Activated gamma-delta T cell treated with anti-CD3 and anti-CD28 coated beads, Interleukin-2, amount 50 U/mL, for 16 hours (primary cell): ENCODE results near the gene BTBD9.

ENCODE experiments used
- DNase-seq: peaks from one replicate; pipeline ENCODE4 v3.0.0-alpha.2; 2020; ENCODE audit warnings: low read depth

BTBD9 gene

GRCh38 chr6:38593998-38594665, 45.6 kb downstream of the BTBD9 start:
- DNase-seq, result no peak

- no peak for DNase-seq
Measured at GRCh38 chr6:38593409-38593808, 46.3 kb downstream of the BTBD9 start.

- no peak for DNase-seq
Measured at GRCh38 chr6:38591439-38591838, 48.3 kb downstream of the BTBD9 start.

- no peak for DNase-seq
Measured at GRCh38 chr6:38589367-38589720, 50.4 kb downstream of the BTBD9 start.

- DNase-seq, result no peak
Measured at GRCh38 chr6:38588631-38589366, 50.9 kb downstream of the BTBD9 start.

- no peak for DNase-seq
Measured at GRCh38 chr6:38587766-38588362, 51.9 kb downstream of the BTBD9 start.

GRCh38 chr6:38586992-38587391, 52.7 kb downstream of the BTBD9 start:
- no peak for DNase-seq

GRCh38 chr6:38584731-38585130, 55.0 kb downstream of the BTBD9 start:
- DNase-seq, result no peak

- DNase-seq, result no peak
Measured at GRCh38 chr6:38583523-38583922, 56.2 kb downstream of the BTBD9 start.

GRCh38 chr6:38580030-38580429, 59.7 kb downstream of the BTBD9 start:
- no peak for DNase-seq

- no peak for DNase-seq
Measured at GRCh38 chr6:38579010-38579628, 60.6 kb downstream of the BTBD9 start.

- no peak for DNase-seq
Measured at GRCh38 chr6:38578075-38578474, 61.7 kb downstream of the BTBD9 start.

GRCh38 chr6:38577492-38577891, 62.2 kb downstream of the BTBD9 start:
- no peak for DNase-seq

- DNase-seq, result no peak
Measured at GRCh38 chr6:38573801-38574395, 65.8 kb downstream of the BTBD9 start.

GRCh38 chr6:38572186-38572813, 67.4 kb downstream of the BTBD9 start:
- no peak for DNase-seq

GRCh38 chr6:38571721-38572120, 68.0 kb downstream of the BTBD9 start:
- no peak for DNase-seq

- no peak for DNase-seq
Measured at GRCh38 chr6:38570750-38571149, 69.0 kb downstream of the BTBD9 start.

GRCh38 chr6:38567436-38567835, 72.3 kb downstream of the BTBD9 start:
- no peak for DNase-seq

- DNase-seq, result no peak
Measured at GRCh38 chr6:38566295-38567030, 73.3 kb downstream of the BTBD9 start.

- DNase-seq, result no peak
Measured at GRCh38 chr6:38564301-38564700, 75.4 kb downstream of the BTBD9 start.

- no peak for DNase-seq
Measured at GRCh38 chr6:38555606-38556005, 84.1 kb downstream of the BTBD9 start.
